Breast epithelium (tissue), 4 donors: ENCODE results near the gene ABR. TPM values are rescaled to one million over a fixed set of nuclear protein-coding genes. Genes with fewer than 3 reads are reported as not detected.

Source experiments
- DNase-seq, 2 donors: peaks; one replicate each; pipeline ENCODE4 v3.0.0-alpha.2; 2019; ENCODE audit warnings: low spot score in 2 of 2
- H3K27ac ChIP-seq, 2 donors: fragments of 200-600 bp; sonication (generic) in 1 of 2; one replicate each; pipeline ENCODE4 v1.5.1; 2016 to 2019; ENCODE audit warnings: mild to moderate bottlenecking in 1 of 2
- H3K27me3 ChIP-seq, 2 donors: fragments of 200-600 bp; sonication (generic) in 1 of 2; one replicate each; pipeline versions ENCODE4 v1.5.1 to v1.6.0; 2017 to 2019; ENCODE audit warnings: control low read depth in 1 of 2, mild to moderate bottlenecking in 1 of 2
- H3K36me3 ChIP-seq: fragments of 200-600 bp; one replicate; pipeline ENCODE4 v1.5.1; 2019
- H3K4me1 ChIP-seq, 2 donors: fragments of 200-600 bp; sonication (generic); one replicate each; pipeline ENCODE4 v1.5.1; 2016 to 2019; ENCODE audit warnings: control low read depth in 1 of 2
- H3K4me3 ChIP-seq, 3 donors: fragments of 200-600 bp; sonication (generic); 1 replicate in 2 of 3; 2 replicates in 1 of 3; pipeline ENCODE4 v1.5.1; 2016 to 2019; ENCODE audit warnings: mild to moderate bottlenecking in 3 of 3, moderate library complexity in 2 of 3
- H3K9me3 ChIP-seq, 2 donors: fragments of 200-600 bp; sonication (generic) in 1 of 2; one replicate each; pipeline ENCODE4 v1.5.1; 2016 to 2019; ENCODE audit warnings: control low read depth in 1 of 2
- POLR2A ChIP-seq: fragments of 450-650 bp; IDR thresholded peaks from one replicate; pipeline ENCODE4 v1.6.1; 2016; ENCODE audit warnings: antibody characterized with exemption, mild to moderate bottlenecking, moderate library complexity
- POLR2AphosphoS5 ChIP-seq, 3 donors: sonication (generic); formaldehyde crosslinking; IDR thresholded peaks; one replicate each; pipeline ENCODE4 v1.6.1; 2017; ENCODE audit warnings: antibody characterized with exemption in 3 of 3
- intact Hi-C: fragments of 100-400 bp; cut with DNase I; formaldehyde crosslinking; loops from one replicate; pipeline ENCODE4 v1.15.1; 2023; ENCODE audit warnings: low total_unique reads
- total RNA-seq, 3 donors: library from RNA; depleted of rRNA; stranded (reverse); fragments of >200 nt; gene quantifications; one replicate each; pipeline ENCODE4 v1.1.0, GENCODE V29; 2016
- TF ChIP-seq, protein P1 (sequence below), 3 donors: fragments of 450-650 bp; IDR thresholded peaks; one replicate each; pipeline ENCODE4 v1.5.1; 2016 to 2017; ENCODE audit warnings: antibody characterized with exemption in 3 of 3, mild to moderate bottlenecking in 3 of 3, moderate library complexity in 3 of 3

ABR gene
- total RNA-seq, 3 donors from 2014 or later, result 63.5 to 77.0 (median 75.0) TPM

GRCh38 chr17:1038459-1039122, 141.2 kb downstream of the ABR start:
- H3K27ac ChIP-seq, result peak overlapping the region; percentile 90 to 96
- intact Hi-C loops, result no loop called here
- TF ChIP-seq POLR2AphosphoS5 (IDR thresholded peaks at IDR 0.05) (no peak), POLR2A (no peak)
- TF ChIP-seq, protein P1, sequence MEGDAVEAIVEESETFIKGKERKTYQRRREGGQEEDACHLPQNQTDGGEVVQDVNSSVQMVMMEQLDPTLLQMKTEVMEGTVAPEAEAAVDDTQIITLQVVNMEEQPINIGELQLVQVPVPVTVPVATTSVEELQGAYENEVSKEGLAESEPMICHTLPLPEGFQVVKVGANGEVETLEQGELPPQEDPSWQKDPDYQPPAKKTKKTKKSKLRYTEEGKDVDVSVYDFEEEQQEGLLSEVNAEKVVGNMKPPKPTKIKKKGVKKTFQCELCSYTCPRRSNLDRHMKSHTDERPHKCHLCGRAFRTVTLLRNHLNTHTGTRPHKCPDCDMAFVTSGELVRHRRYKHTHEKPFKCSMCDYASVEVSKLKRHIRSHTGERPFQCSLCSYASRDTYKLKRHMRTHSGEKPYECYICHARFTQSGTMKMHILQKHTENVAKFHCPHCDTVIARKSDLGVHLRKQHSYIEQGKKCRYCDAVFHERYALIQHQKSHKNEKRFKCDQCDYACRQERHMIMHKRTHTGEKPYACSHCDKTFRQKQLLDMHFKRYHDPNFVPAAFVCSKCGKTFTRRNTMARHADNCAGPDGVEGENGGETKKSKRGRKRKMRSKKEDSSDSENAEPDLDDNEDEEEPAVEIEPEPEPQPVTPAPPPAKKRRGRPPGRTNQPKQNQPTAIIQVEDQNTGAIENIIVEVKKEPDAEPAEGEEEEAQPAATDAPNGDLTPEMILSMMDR (IDR thresholded peaks at IDR 0.05), result no peak

GRCh38 chr17:1037238-1037879, 142.4 kb downstream of the ABR start:
- no peak overlapping the region for H3K27ac ChIP-seq
- H3K27me3 ChIP-seq, result no peaks in the 10 kb centered on the region
- no peaks in the 10 kb centered on the region for H3K36me3 ChIP-seq
- intact Hi-C loops, result no loop called here
- TF ChIP-seq, protein P1 (IDR thresholded peaks at IDR 0.05), result no peak
- TF ChIP-seq POLR2AphosphoS5 (IDR thresholded peaks at IDR 0.05) (no peak), POLR2A (no peak)
- H3K9me3 ChIP-seq, result no peaks in the 10 kb centered on the region
- H3K4me1 ChIP-seq, result peaks cover 12 to 18% of the 10 kb centered on the region in 2 donors
- H3K4me3 ChIP-seq, result no peak overlapping the region
- no peak for DNase-seq

More at GRCh38 chr17:1038459-1039122, 141.2 kb downstream of the ABR start:
- no peak for DNase-seq
- no peaks in the 10 kb centered on the region for H3K9me3 ChIP-seq
- no peak overlapping the region for H3K4me3 ChIP-seq
- peaks cover 12 to 18% of the 10 kb centered on the region in 2 donors for H3K4me1 ChIP-seq
- H3K27me3 ChIP-seq, result no peaks in the 10 kb centered on the region
- H3K36me3 ChIP-seq, result no peaks in the 10 kb centered on the region

GRCh38 chr17:1036845-1037237, 142.9 kb downstream of the ABR start:
- no peak for TF ChIP-seq POLR2AphosphoS5 (IDR thresholded peaks at IDR 0.05)
- TF ChIP-seq, protein P1 (IDR thresholded peaks at IDR 0.05), result no peak
- TF ChIP-seq POLR2A, result no peak
- H3K36me3 ChIP-seq, result no peaks in the 10 kb centered on the region
- no peaks in the 10 kb centered on the region for H3K27me3 ChIP-seq
- no peak overlapping the region for H3K27ac ChIP-seq
- H3K4me3 ChIP-seq, result no peak overlapping the region
- no peak for DNase-seq
- intact Hi-C loops, result no loop called here
- no peaks in the 10 kb centered on the region for H3K9me3 ChIP-seq
- H3K4me1 ChIP-seq, result peaks cover 12 to 18% of the 10 kb centered on the region in 2 donors

- H3K27me3 ChIP-seq, result no peaks in the 10 kb centered on the region
- H3K4me3 ChIP-seq, result no peak overlapping the region
- H3K4me1 ChIP-seq, result peaks cover 12 to 18% of the 10 kb centered on the region in 2 donors
- H3K27ac ChIP-seq, result peak overlapping the region in 1 of 2 donors; percentile 25
- no peak for DNase-seq
- no peaks in the 10 kb centered on the region for H3K9me3 ChIP-seq
- TF ChIP-seq POLR2AphosphoS5 (IDR thresholded peaks at IDR 0.05), result no peak
- TF ChIP-seq POLR2A, result no peak
- TF ChIP-seq, protein P1 (IDR thresholded peaks at IDR 0.05), result no peak
- intact Hi-C loops, result no loop called here
- H3K36me3 ChIP-seq, result no peaks in the 10 kb centered on the region
Observed at GRCh38 chr17:1036171-1036844, 143.5 kb downstream of the ABR start.
